ENCODE measurements around the gene RPSA. TPM values are rescaled to one million over a fixed set of nuclear protein-coding genes. Genes with fewer than 3 reads are reported as not detected.

The RPSA gene
- total RNA-seq, 1 experiment from 2014 or later, result 1,562 TPM

GRCh38 chr3:39420543-39420942, 14.0 kb downstream of the RPSA start:
- H3K27me3 Mint-ChIP-seq (ENCODE audit: insufficient read depth, unreplicated experiment), result no peaks in the 10 kb centered on the region
- no peak overlapping the region for H3K27ac Mint-ChIP-seq (ENCODE audit: unreplicated experiment)
- DNase-seq, result no peak
- H3K36me3 Mint-ChIP-seq (ENCODE audit: insufficient read depth, unreplicated experiment), result peaks cover 10% of the 10 kb centered on the region
- Histone ChIP-seq H3K36me3 (ENCODE audit: control insufficient read depth, insufficient read depth, low read length) (no peaks in the 10 kb centered on the region), H3K4me1 (peaks cover 6% of the 10 kb centered on the region; the same call in 1 of the 2 replicates), H3K4me3 (ENCODE audit: low read depth, low read length) (no peak overlapping the region), H3K9me3 (no peaks in the 10 kb centered on the region), H3K27me3 (replicated peaks; ENCODE audit: control insufficient read depth, insufficient read depth, low read length) (no peaks in the 10 kb centered on the region)
- no TSS peak for BruUV-seq (replicated peaks)
- ChIA-PET CTCF (no interaction called here), POLR2A (no interaction called here)
- intact Hi-C loops (cut with micrococcal nuclease; ENCODE audit: unreplicated experiment), result no loop called here
- H3K4me1 Mint-ChIP-seq (ENCODE audit: low read depth, unreplicated experiment), result peaks cover 8% of the 10 kb centered on the region
- no peaks in the 10 kb centered on the region for H3K9me3 Mint-ChIP-seq (ENCODE audit: unreplicated experiment)
- H3K4me3 Mint-ChIP-seq (ENCODE audit: unreplicated experiment), result no peak overlapping the region
- no peak for TF ChIP-seq CTCF (IDR thresholded peaks at IDR 0.05; ENCODE audit: insufficient read depth in 1 of 2, low read depth in 1 of 2, low read length in 1 of 2, severe bottlenecking in 1 of 2, unreplicated experiment in 1 of 2)

GRCh38 chr3:39423436-39423970, 17.0 kb downstream of the RPSA start:
- Mint-ChIP-seq H3K4me1 (ENCODE audit: low read depth, unreplicated experiment) (no peaks in the 10 kb centered on the region), H3K27me3 (ENCODE audit: insufficient read depth, unreplicated experiment) (no peaks in the 10 kb centered on the region), H3K9me3 (ENCODE audit: unreplicated experiment) (no peaks in the 10 kb centered on the region), H3K27ac (ENCODE audit: unreplicated experiment) (no peak overlapping the region), H3K36me3 (ENCODE audit: insufficient read depth, unreplicated experiment) (no peaks in the 10 kb centered on the region), H3K4me3 (ENCODE audit: unreplicated experiment) (no peak overlapping the region)
- H3K27me3 ChIP-seq (replicated peaks; ENCODE audit: control insufficient read depth, insufficient read depth, low read length), result no peaks in the 10 kb centered on the region
- no peaks in the 10 kb centered on the region for H3K36me3 ChIP-seq (ENCODE audit: control insufficient read depth, insufficient read depth, low read length)
- no peak for DNase-seq
- TF ChIP-seq CTCF (IDR thresholded peaks at IDR 0.05; ENCODE audit: insufficient read depth in 1 of 2, low read depth in 1 of 2, low read length in 1 of 2, severe bottlenecking in 1 of 2, unreplicated experiment in 1 of 2), result no peak
- intact Hi-C loops (cut with micrococcal nuclease; ENCODE audit: unreplicated experiment), result no loop called here
- H3K4me1 ChIP-seq, result peaks cover 6% of the 10 kb centered on the region; the same call in 1 of the 2 replicates
- H3K4me3 ChIP-seq (ENCODE audit: low read depth, low read length), result no peak overlapping the region
- CTCF ChIA-PET, result no interaction called here
- BruUV-seq (replicated peaks), result no TSS peak
- POLR2A ChIA-PET, result no interaction called here
- no peaks in the 10 kb centered on the region for H3K9me3 ChIP-seq

- no peaks in the 10 kb centered on the region for H3K36me3 ChIP-seq (ENCODE audit: control insufficient read depth, insufficient read depth, low read length)
- Mint-ChIP-seq H3K4me1 (ENCODE audit: low read depth, unreplicated experiment) (no peaks in the 10 kb centered on the region), H3K36me3 (ENCODE audit: insufficient read depth, unreplicated experiment) (no peaks in the 10 kb centered on the region), H3K9me3 (ENCODE audit: unreplicated experiment) (no peaks in the 10 kb centered on the region), H3K4me3 (ENCODE audit: unreplicated experiment) (no peak overlapping the region), H3K27ac (ENCODE audit: unreplicated experiment) (no peak overlapping the region), H3K27me3 (ENCODE audit: insufficient read depth, unreplicated experiment) (peaks cover 5% of the 10 kb centered on the region)
- no peak for DNase-seq
- no peak overlapping the region for H3K4me3 ChIP-seq (ENCODE audit: low read depth, low read length)
- intact Hi-C loops (cut with micrococcal nuclease; ENCODE audit: unreplicated experiment), result no loop called here
- H3K9me3 ChIP-seq, result no peaks in the 10 kb centered on the region
- ChIA-PET CTCF (no interaction called here), POLR2A (no interaction called here)
- no peaks in the 10 kb centered on the region for H3K4me1 ChIP-seq
- TF ChIP-seq CTCF (IDR thresholded peaks at IDR 0.05; ENCODE audit: insufficient read depth in 1 of 2, low read depth in 1 of 2, low read length in 1 of 2, severe bottlenecking in 1 of 2, unreplicated experiment in 1 of 2), result no peak
- no TSS peak for BruUV-seq (replicated peaks)
- no peaks in the 10 kb centered on the region for H3K27me3 ChIP-seq (replicated peaks; ENCODE audit: control insufficient read depth, insufficient read depth, low read length)
These were observed 19.8 kb downstream of the RPSA start for GRCh38 chr3:39426312-39426711.

Data from Caco-2 (cell line).